Fibroblast of pulmonary artery (primary cell): ENCODE data around the gene ABCD1.

Experiments used
- DNase-seq: peaks from one replicate; pipeline ENCODE4 v3.0.0-alpha.2; 2010; ENCODE audit warnings: low read depth
- H3K4me3 ChIP-seq: replicated peaks from 2 replicates; pipeline ENCODE4 v1.5.1; 2011; ENCODE audit warnings: low read depth, mild to moderate bottlenecking, control low read depth, low read length, moderate library complexity
- TF ChIP-seq, protein P1 (sequence below): IDR thresholded peaks from 2 replicates; pipeline ENCODE4 v1.5.1; 2011; ENCODE audit warnings: mild to moderate bottlenecking, control low read depth, low read length, inconsistent platforms; ENCODE audit errors: missing control alignments

The ABCD1 gene

DNA sequence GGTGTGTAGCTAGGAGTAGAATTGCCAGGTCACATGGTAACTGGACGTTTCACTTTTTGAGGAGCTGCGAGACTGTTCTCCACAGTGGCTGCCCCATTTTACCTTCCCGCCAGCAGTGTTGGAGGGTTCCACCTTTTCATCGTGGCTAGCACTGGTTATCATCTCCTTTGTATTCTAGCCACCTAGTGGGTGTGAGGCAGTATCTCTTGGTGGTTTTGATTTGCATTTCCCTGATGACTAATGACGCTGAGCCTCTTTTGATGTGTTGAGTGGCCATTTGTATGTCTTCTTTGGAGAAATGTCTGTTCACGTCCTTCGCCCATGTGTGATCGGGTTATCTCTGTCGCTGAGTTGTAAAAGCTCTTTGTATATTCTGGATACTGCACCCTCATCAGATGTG is 10.6 kb downstream of the ABCD1 start:
- TF ChIP-seq, protein P1, sequence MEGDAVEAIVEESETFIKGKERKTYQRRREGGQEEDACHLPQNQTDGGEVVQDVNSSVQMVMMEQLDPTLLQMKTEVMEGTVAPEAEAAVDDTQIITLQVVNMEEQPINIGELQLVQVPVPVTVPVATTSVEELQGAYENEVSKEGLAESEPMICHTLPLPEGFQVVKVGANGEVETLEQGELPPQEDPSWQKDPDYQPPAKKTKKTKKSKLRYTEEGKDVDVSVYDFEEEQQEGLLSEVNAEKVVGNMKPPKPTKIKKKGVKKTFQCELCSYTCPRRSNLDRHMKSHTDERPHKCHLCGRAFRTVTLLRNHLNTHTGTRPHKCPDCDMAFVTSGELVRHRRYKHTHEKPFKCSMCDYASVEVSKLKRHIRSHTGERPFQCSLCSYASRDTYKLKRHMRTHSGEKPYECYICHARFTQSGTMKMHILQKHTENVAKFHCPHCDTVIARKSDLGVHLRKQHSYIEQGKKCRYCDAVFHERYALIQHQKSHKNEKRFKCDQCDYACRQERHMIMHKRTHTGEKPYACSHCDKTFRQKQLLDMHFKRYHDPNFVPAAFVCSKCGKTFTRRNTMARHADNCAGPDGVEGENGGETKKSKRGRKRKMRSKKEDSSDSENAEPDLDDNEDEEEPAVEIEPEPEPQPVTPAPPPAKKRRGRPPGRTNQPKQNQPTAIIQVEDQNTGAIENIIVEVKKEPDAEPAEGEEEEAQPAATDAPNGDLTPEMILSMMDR, result no peak
- no peak for DNase-seq
- H3K4me3 ChIP-seq, result no peak overlapping the region

DNA sequence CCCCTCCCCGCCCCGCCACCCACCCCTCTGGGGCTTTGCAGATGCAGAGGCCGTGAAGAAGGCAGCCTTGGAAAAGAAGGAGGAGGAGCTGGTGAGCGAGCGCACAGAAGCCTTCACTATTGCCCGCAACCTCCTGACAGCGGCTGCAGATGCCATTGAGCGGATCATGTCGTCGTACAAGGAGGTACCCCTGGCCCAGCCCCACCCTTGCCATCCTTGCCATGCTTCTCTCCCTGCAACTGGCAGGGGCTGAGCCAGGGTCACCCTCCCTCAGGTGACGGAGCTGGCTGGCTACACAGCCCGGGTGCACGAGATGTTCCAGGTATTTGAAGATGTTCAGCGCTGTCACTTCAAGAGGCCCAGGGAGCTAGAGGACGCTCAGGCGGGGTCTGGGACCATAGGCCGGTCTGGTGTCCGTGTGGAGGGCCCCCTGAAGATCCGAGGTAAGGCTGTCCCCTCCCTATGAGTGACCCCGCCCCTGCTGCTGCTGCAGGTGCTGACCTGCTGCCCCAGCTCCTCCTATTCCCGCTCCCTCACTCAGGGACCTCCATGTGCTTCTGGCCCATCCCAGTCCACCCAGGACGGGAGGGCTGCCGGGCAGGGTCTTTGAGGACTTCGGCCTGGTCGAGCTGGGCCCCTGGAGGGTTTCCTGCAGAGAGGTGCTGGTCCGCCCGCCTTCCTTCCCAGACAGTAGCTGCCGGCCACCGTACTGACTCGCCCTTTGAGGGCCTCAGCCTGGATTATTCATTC is 11.6 kb downstream of the ABCD1 start:
- DNase-seq, result no peak
- no peak overlapping the region for H3K4me3 ChIP-seq
- TF ChIP-seq, protein P1, result no peak

DNA sequence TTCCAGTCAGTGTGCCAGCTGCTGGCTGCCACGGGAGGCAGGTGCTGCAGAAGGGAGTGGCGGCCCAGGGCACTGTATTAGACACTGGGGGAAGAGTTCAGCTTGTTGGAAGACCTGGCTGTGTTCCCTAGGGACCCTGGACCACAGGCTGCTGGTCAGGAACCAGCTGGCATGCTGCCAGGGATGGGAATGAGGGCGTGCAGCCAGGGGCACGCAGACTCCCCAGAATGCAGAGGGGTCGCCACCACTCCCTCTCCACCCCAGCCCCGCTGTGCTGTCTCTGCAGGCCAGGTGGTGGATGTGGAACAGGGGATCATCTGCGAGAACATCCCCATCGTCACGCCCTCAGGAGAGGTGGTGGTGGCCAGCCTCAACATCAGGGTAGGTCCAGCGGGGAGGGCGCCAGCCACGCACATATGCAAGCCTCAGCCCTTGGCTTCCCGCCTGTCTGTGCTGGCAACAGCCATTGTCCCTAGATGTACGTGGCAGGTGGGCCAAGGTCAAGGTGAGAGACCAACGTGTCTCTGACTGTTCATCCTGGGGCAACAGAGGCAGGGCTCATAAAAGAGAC is 12.3 kb downstream of the ABCD1 start:
- TF ChIP-seq, protein P1, result no peak
- no peak overlapping the region for H3K4me3 ChIP-seq
- DNase-seq, result no peak

DNA sequence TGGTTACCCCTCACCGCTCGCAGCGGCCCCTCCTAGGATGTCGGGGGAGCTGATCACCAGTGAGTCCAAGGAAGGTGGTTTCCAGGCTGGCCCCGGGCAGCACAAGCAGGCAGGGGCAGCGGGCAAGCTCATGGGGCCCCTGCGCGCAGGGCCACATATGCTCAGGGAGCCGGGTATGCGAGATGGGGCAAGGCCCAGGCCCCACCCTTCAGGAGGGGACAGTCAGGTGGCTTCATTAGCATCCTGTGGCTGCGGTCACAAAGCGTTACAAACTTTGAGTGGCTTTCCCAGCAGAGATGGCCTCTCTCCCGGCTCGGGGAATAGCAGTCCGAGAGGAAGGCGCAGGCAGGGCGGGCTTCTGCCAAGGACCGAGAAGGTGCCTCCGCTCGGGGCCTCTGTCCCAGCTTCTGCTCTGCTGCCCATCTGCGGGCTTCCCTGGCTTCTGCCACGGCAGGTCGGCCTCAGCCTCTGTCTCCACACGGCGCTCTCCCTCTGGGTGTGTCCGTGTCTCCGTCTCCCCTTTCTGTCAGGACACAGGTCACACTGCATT is 13.5 kb downstream of the ABCD1 start:
- no peak for DNase-seq
- no peak overlapping the region for H3K4me3 ChIP-seq
- TF ChIP-seq, protein P1, result no peak

DNA sequence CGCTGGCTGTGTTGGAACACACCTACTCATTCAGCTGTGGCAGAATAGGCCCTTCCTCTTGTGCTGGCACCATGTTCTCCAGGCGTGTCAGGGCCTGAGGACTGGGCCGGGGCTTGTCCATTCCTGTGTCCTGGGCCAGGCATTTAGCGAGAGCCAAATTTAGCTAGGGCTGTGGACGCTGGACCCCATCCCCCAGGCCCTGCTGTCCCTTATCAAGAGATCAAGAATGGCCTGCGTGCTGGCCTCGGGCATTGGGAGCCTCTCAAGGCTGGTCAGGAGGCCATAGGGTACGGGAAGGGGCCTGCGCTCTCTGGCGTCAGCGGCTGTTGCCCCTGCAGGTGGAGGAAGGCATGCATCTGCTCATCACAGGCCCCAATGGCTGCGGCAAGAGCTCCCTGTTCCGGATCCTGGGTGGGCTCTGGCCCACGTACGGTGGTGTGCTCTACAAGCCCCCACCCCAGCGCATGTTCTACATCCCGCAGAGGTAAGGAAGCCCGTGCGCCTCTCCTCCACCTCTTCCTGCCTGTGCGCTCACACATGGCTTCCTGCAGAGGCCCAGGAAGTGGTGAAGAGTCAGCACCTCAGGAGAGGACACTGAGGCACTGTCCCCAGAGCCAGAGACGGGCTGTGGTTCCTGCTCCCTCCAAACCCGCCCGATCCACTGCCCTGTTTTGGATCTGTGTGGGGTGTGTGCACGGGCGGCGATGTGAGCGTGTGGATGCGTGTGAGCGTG is 15.3 kb downstream of the ABCD1 start:
- H3K4me3 ChIP-seq, result no peak overlapping the region
- DNase-seq, result no peak
- TF ChIP-seq, protein P1, result no peak

DNA sequence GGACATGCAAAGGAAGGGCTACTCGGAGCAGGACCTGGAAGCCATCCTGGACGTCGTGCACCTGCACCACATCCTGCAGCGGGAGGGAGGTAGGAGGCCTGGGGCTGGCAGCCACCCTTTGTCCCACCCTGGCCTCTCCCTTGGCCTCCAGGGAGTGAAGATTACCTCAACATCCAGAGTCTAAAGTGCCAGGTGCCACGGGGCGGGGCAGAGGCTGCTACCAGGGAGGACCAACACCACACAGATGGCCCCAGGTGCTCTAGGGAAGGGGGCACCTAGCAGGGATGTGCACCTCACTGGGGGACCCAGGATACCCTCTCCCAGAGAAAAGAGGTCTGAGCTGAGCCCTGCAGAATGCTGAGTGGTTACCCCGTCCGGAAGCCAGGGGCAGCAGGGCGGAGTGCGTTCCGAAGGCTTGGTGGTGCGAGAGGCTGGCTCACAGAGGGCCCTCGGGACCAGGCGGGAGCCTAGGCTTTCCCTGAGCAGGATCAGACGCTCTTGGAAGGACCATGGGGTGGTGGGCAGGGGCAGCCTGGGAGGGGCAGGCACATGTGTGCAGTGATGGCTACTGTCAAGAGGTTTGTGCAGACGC is 16.1 kb downstream of the ABCD1 start:
- DNase-seq, result no peak
- TF ChIP-seq, protein P1, result no peak
- no peak overlapping the region for H3K4me3 ChIP-seq
